ENCODE results near the gene HTN3. TPM values are rescaled to one million over a fixed set of nuclear protein-coding genes. Genes with fewer than 3 reads are reported as not detected.

HTN3 gene
- total RNA-seq, 1 donor: not detected

DNA sequence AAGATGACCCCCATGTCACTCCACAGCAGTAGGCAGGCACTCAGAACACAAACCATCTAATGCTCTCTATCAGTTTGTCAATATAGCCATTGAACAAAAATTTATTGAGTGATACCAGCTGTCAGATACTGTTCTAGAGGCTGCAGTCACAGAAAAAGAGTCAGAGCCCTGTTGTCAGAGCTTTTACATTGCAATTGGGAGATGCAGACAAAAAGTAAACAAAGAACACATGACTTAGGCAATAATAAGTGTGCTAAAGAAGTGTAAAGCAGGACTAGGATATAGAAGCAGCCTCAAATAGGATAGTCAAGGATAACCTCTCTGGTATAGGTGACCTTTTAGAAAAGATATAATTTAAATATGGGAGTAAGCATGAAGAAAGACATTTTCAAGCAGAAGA is 30.9 kb downstream of the HTN3 start:
- Histone ChIP-seq H3K4me2 (ENCODE audit: insufficient read depth, low read length) (no peak overlapping the region), H3K4me3 (ENCODE audit: insufficient read depth, low read length) (no peak overlapping the region), H3K27me3 (ENCODE audit: insufficient read depth, low read length) (no peaks in the 10 kb centered on the region), H3K4me1 (ENCODE audit: insufficient read depth, low read length) (no peaks in the 10 kb centered on the region), H4K20me1 (ENCODE audit: insufficient read depth, low read length) (no peaks in the 10 kb centered on the region), H3K79me2 (ENCODE audit: insufficient read depth, low read length) (no peaks in the 10 kb centered on the region), H2AFZ (ENCODE audit: low read length) (no peak overlapping the region), H3K36me3 (ENCODE audit: insufficient read depth, low read length) (no peaks in the 10 kb centered on the region), H3K27ac (ENCODE audit: low read depth, low read length) (no peak overlapping the region), H3K9me3 (ENCODE audit: low read depth, low read length) (no peaks in the 10 kb centered on the region)
- DNase-seq (ENCODE audit: insufficient read length, low spot score, missing footprints): no peak
- TF ChIP-seq CTCF (IDR thresholded peaks at IDR 0.05; ENCODE audit: extremely low read depth, low read depth, low read length): no peak

- TF ChIP-seq CTCF (IDR thresholded peaks at IDR 0.05; ENCODE audit: extremely low read depth, low read depth, low read length): no peak
- Histone ChIP-seq H3K36me3 (ENCODE audit: insufficient read depth, low read length) (no peaks in the 10 kb centered on the region), H3K4me1 (ENCODE audit: insufficient read depth, low read length) (no peaks in the 10 kb centered on the region), H4K20me1 (ENCODE audit: insufficient read depth, low read length) (no peaks in the 10 kb centered on the region), H3K4me2 (ENCODE audit: insufficient read depth, low read length) (no peak overlapping the region), H3K27ac (ENCODE audit: low read depth, low read length) (no peak overlapping the region), H2AFZ (ENCODE audit: low read length) (no peak overlapping the region), H3K4me3 (ENCODE audit: insufficient read depth, low read length) (no peak overlapping the region), H3K9me3 (ENCODE audit: low read depth, low read length) (no peaks in the 10 kb centered on the region), H3K79me2 (ENCODE audit: insufficient read depth, low read length) (no peaks in the 10 kb centered on the region), H3K27me3 (ENCODE audit: insufficient read depth, low read length) (no peaks in the 10 kb centered on the region)
- no peak for DNase-seq (ENCODE audit: insufficient read length, low spot score, missing footprints)
These were observed 33.7 kb downstream of the HTN3 start for GRCh38 chr4:70062000-70062399.

DNA sequence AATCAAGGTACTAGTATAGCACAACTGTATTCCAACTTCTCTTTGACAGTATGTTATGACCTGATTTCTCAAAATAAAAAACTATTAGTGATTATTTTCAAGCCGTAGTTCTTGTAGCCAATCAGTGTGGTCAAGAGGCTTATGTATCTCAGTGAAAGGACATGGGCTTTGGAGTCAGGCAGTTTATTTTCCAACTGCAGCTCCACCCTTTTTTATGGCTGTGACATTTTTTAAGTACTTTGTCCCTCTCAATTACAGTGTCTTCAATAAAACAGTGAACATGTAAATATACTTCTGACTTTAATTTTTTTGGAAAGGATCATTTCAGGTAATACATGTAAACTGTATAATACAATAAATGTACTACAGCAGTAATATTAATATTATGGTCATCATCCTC is 51.9 kb downstream of the HTN3 start:
- Histone ChIP-seq H3K4me1 (ENCODE audit: insufficient read depth, low read length) (no peaks in the 10 kb centered on the region), H3K36me3 (ENCODE audit: insufficient read depth, low read length) (no peaks in the 10 kb centered on the region), H3K4me3 (ENCODE audit: insufficient read depth, low read length) (no peak overlapping the region), H4K20me1 (ENCODE audit: insufficient read depth, low read length) (no peaks in the 10 kb centered on the region), H3K9me3 (ENCODE audit: low read depth, low read length) (no peaks in the 10 kb centered on the region), H3K27me3 (ENCODE audit: insufficient read depth, low read length) (no peaks in the 10 kb centered on the region), H2AFZ (ENCODE audit: low read length) (no peak overlapping the region), H3K4me2 (ENCODE audit: insufficient read depth, low read length) (no peak overlapping the region), H3K79me2 (ENCODE audit: insufficient read depth, low read length) (no peaks in the 10 kb centered on the region), H3K27ac (ENCODE audit: low read depth, low read length) (no peak overlapping the region)
- DNase-seq (ENCODE audit: insufficient read length, low spot score, missing footprints): no peak
- no peak for TF ChIP-seq CTCF (IDR thresholded peaks at IDR 0.05; ENCODE audit: extremely low read depth, low read depth, low read length)

Other genes starting within 250 kb of the HTN3 start
- gene SULT1E1, start 168.3 kb upstream of the HTN3 start, total RNA-seq: not detected in 2 replicates
- gene CSN1S1, start 97.4 kb upstream of the HTN3 start, total RNA-seq: not detected in 2 replicates
- gene CSN2, start 62.7 kb upstream of the HTN3 start, total RNA-seq: not detected in 2 replicates
- gene STATH, start 32.5 kb upstream of the HTN3 start, total RNA-seq: not detected in 2 replicates
- gene HTN1, start 22.0 kb downstream of the HTN3 start, total RNA-seq: not detected in 2 replicates
- not detected in 2 replicates for gene PRR27, start 125.8 kb downstream of the HTN3 start, total RNA-seq
- gene ODAM, start 167.3 kb downstream of the HTN3 start, total RNA-seq: not detected in 2 replicates
- not detected in 2 replicates for gene FDCSP, start 197.7 kb downstream of the HTN3 start, total RNA-seq
- not detected in 2 replicates for gene CSN3, start 214.1 kb downstream of the HTN3 start, total RNA-seq